A549 (cell line): ENCODE measurements around the gene KRTAP10-7. TPM values are rescaled to one million over a fixed set of nuclear protein-coding genes. Genes with fewer than 3 reads are reported as not detected.

ENCODE experiments used
- ATAC-seq, 2 experiments: fragments of 200-7000 bp in 1 of 2; fragments of >200 bp in 1 of 2; cut with Nextera tagmentation in 1 of 2; cut with Tn5 transposase in 1 of 2; 3 replicates each; pipeline versions ENCODE4 v1.8.0 to v1.9.1; 2018 to 2020; ENCODE audit warnings: mild to moderate bottlenecking in 1 of 2, moderate library complexity in 1 of 2
- CTCF ChIA-PET: fragments of 300-600 bp; sonication (Branson Sonifier 250); formaldehyde crosslinking; extraction: SDS; loops from one replicate; lab custom pipeline; 2021; ENCODE audit warnings: antibody characterized with exemption, inconsistent platforms; lab: Yijun Ruan, JAX
- POLR2A ChIA-PET: fragments of 350-600 bp; formaldehyde crosslinking; extraction: SDS; loops from one replicate; lab custom pipeline; 2021; ENCODE audit warnings: antibody characterized with exemption, inconsistent platforms; lab: Yijun Ruan, JAX
- DNase-seq, 2 experiments: peaks; one replicate each; pipeline versions ENCODE4 v3.0.0 to v3.0.0-alpha.2; 2011 to 2016; ENCODE audit warnings: low read depth in 1 of 2, low spot score in 1 of 2
- FAIRE-seq: peaks from 2 replicates; lab custom pipeline; 2011; peaks lifted over from hg19 to GRCh38; lab: Jason Lieb, UNC
- H3K27ac ChIP-seq, 2 experiments: fragments of >200 bp; sonication (Bioruptor Twin); formaldehyde crosslinking; 3 replicates each; pipeline ENCODE4 v1.5.1; 2016 to 2017
- H3K4me1 ChIP-seq: fragments of >200 bp; sonication (Bioruptor Twin); formaldehyde crosslinking; 3 replicates; pipeline ENCODE4 v1.6.1; 2016
- H3K4me2 ChIP-seq: fragments of >200 bp; sonication (Bioruptor Twin); formaldehyde crosslinking; 3 replicates; pipeline ENCODE4 v1.6.1; 2016
- H3K4me3 ChIP-seq: fragments of >200 bp; sonication (Bioruptor Twin); formaldehyde crosslinking; 3 replicates; pipeline ENCODE4 v1.5.1; 2016
- H3K9me3 ChIP-seq: fragments of >200 bp; sonication (Bioruptor Twin); formaldehyde crosslinking; 3 replicates; pipeline ENCODE4 v1.6.1; 2016
- CEBPB ChIP-seq, 2 experiments: fragments of >200 bp in 1 of 2; sonication (Bioruptor Twin) in 1 of 2; formaldehyde crosslinking in 1 of 2; IDR thresholded peaks; 2 replicates each; pipeline ENCODE4 v1.6.1; 2012 to 2016
- EHF ChIP-seq: fragments of 250-450 bp; sonication (Bioruptor Pico); IDR thresholded peaks from 2 replicates; pipeline ENCODE4 v1.5.0; 2020; ENCODE audit warnings: mild to moderate bottlenecking
- GATA3 ChIP-seq: IDR thresholded peaks from 2 replicates; pipeline ENCODE4 v1.6.1; 2012; ENCODE audit warnings: borderline replicate concordance
- HDAC2 ChIP-seq: fragments of 200-600 bp; sonication (generic); IDR thresholded peaks from 2 replicates; pipeline ENCODE4 v1.6.1; 2016
- HOXB13 ChIP-seq: fragments of 250-450 bp; sonication (Bioruptor Pico); IDR thresholded peaks from 2 replicates; pipeline ENCODE4 v1.5.0; 2020; ENCODE audit warnings: low read depth, mild to moderate bottlenecking, moderate library complexity
- HOXB5 ChIP-seq: fragments of 250-450 bp; sonication (Bioruptor Pico); IDR thresholded peaks from 2 replicates; pipeline ENCODE4 v1.5.0; 2020; ENCODE audit warnings: mild to moderate bottlenecking, moderate library complexity
- MAZ ChIP-seq: fragments of 150-350 bp; IDR thresholded peaks from 2 replicates; pipeline ENCODE4 v1.6.1; 2014; ENCODE audit warnings: antibody characterized with exemption, low read depth, low read length, borderline replicate concordance
- NFE2L2 ChIP-seq: fragments of 150-350 bp; conservative IDR thresholded peaks from 2 replicates; pipeline ENCODE4 v1.6.1; 2014; ENCODE audit warnings: low read length
- NPAS2 ChIP-seq: fragments of 250-450 bp; sonication (Bioruptor Pico); IDR thresholded peaks from 2 replicates; pipeline ENCODE4 v1.8.0; 2022; ENCODE audit warnings: mild to moderate bottlenecking, moderate library complexity, borderline replicate concordance
- NR3C1 ChIP-seq: fragments of >200 bp; sonication (Bioruptor Twin); formaldehyde crosslinking; IDR thresholded peaks from 3 replicates; pipeline ENCODE4 v1.6.1; 2017
- RAD21 ChIP-seq, 2 experiments: fragments of >200 bp in 1 of 2; sonication (Bioruptor Twin) in 1 of 2; formaldehyde crosslinking in 1 of 2; IDR thresholded peaks in 1 of 2; conservative IDR thresholded peaks in 1 of 2; 2 replicates in 1 of 2; 3 replicates in 1 of 2; pipeline ENCODE4 v1.6.1; 2012 to 2018; ENCODE audit warnings: inconsistent platforms in 1 of 2
- RARB ChIP-seq: fragments of 250-450 bp; sonication (Bioruptor Pico); IDR thresholded peaks from 2 replicates; pipeline ENCODE4 v1.8.0; 2021; ENCODE audit warnings: mild to moderate bottlenecking, moderate library complexity
- SMC3 ChIP-seq: fragments of >200 bp; sonication (Bioruptor Twin); formaldehyde crosslinking; IDR thresholded peaks from 3 replicates; pipeline ENCODE4 v1.6.1; 2018; ENCODE audit warnings: inconsistent platforms
- SREBF2 ChIP-seq: fragments of 450-650 bp; IDR thresholded peaks from 2 replicates; pipeline ENCODE4 v1.6.1; 2014; ENCODE audit warnings: mild to moderate bottlenecking, moderate library complexity
- ZC3H11A ChIP-seq: fragments of 450-650 bp; IDR thresholded peaks from 2 replicates; pipeline ENCODE4 v1.6.1; 2014; ENCODE audit warnings: antibody characterized with exemption, mild to moderate bottlenecking
- ZFP36 ChIP-seq: fragments of 450-650 bp; IDR thresholded peaks from 2 replicates; pipeline ENCODE4 v1.6.1; 2014; ENCODE audit warnings: borderline replicate concordance; ENCODE audit not compliant: partially characterized antibody
- WGBS: methylation state at CpG from one replicate; pipeline ENCODE4 v1.1.6; 2017; ENCODE audit errors: missing lambda C conversion rate; 5-methylcytosine and 5-hydroxymethylcytosine counted together
- polyA plus RNA-seq, 4 experiments: library from polyadenylated mRNA; depleted of rRNA in 3 of 4; stranded (reverse); fragments of >200 nt; fragmentation: RNase III in 1 of 4; extraction: RNeasy Plus Mini Kit Qiagen cat#74134 plus additional on column Dnase treatment in 1 of 4; gene quantifications; 2 replicates in 3 of 4; 3 replicates in 1 of 4; pipeline ENCODE4 v1.2.3, GENCODE V29; 2011 to 2017
- TF ChIP-seq, protein P1 (sequence below): IDR thresholded peaks from 2 replicates; pipeline ENCODE4 v1.6.1; 2012
- TF ChIP-seq, protein P2 (sequence below): fragments of 250-450 bp; sonication (Bioruptor Pico); IDR thresholded peaks from 2 replicates; pipeline ENCODE4 v1.5.0; 2020; ENCODE audit warnings: low read depth, mild to moderate bottlenecking, moderate library complexity
- TF ChIP-seq, protein P3 (sequence below): IDR thresholded peaks from 2 replicates; pipeline ENCODE4 v1.6.1; 2012; ENCODE audit warnings: low read depth, borderline replicate concordance
- TF ChIP-seq, protein P4 (sequence below): fragments of >200 bp; sonication (Bioruptor Twin); formaldehyde crosslinking; IDR thresholded peaks from 3 replicates; pipeline ENCODE4 v1.5.1; 2016
- TF ChIP-seq, protein P5 (sequence below): IDR thresholded peaks from 2 replicates; pipeline ENCODE4 v1.6.1; 2012
- TF ChIP-seq, protein P6 (sequence below): fragments of 450-650 bp; IDR thresholded peaks from 2 replicates; pipeline ENCODE4 v1.6.1; 2014; ENCODE audit warnings: antibody characterized with exemption
- TF ChIP-seq, protein P7 (sequence below): fragments of 150-350 bp; IDR thresholded peaks from 2 replicates; pipeline ENCODE4 v1.6.1; 2014; ENCODE audit warnings: low read depth, mild to moderate bottlenecking, low read length
- TF ChIP-seq, protein P8 (sequence below): fragments of 250-450 bp; sonication (Bioruptor Pico); IDR thresholded peaks from 2 replicates; pipeline ENCODE4 v1.5.0; 2021; ENCODE audit warnings: mild to moderate bottlenecking, moderate library complexity, borderline replicate concordance

Gene KRTAP10-7
- polyA plus RNA-seq, 2 of the 4 experiments (the other 2 are of a cell fraction) = not detected

DNA sequence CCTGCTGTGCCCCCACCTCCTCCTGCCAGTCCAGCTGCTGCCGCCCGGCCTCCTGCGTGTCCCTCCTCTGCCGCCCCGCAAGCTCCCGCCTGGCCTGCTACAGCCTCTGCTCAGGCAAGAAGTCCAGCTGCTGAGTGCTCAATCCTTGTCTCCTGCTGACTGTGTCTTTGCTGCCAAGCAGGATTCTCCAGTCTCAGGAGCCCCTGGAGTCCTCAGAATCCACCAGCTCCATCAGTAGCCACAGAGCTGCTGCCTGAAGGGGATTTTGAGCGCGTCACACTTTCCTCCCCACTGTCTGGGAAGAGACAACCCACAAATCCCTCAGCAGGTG lies 46.8 kb downstream of the KRTAP10-7 start:
- ATAC-seq (no peak), FAIRE-seq (no peak), DNase-seq (no peak)
- ChIA-PET POLR2A (no interaction called here), CTCF (no interaction called here)
- WGBS = 79% methylated on average over 8 of the region's 8 CpGs
- H3K9me3 ChIP-seq = peaks cover 5% of the 10 kb centered on the region; the same call in 1 of the 3 replicates
- H3K4me1 ChIP-seq = no peaks in the 10 kb centered on the region
- no peak overlapping the region for H3K4me2 ChIP-seq
- H3K27ac ChIP-seq = no peak overlapping the region
- no peak overlapping the region for H3K4me3 ChIP-seq
- TF ChIP-seq SREBF2 = no peak
- TF ChIP-seq MAZ = no peak
- TF ChIP-seq NPAS2 = no peak

DNA sequence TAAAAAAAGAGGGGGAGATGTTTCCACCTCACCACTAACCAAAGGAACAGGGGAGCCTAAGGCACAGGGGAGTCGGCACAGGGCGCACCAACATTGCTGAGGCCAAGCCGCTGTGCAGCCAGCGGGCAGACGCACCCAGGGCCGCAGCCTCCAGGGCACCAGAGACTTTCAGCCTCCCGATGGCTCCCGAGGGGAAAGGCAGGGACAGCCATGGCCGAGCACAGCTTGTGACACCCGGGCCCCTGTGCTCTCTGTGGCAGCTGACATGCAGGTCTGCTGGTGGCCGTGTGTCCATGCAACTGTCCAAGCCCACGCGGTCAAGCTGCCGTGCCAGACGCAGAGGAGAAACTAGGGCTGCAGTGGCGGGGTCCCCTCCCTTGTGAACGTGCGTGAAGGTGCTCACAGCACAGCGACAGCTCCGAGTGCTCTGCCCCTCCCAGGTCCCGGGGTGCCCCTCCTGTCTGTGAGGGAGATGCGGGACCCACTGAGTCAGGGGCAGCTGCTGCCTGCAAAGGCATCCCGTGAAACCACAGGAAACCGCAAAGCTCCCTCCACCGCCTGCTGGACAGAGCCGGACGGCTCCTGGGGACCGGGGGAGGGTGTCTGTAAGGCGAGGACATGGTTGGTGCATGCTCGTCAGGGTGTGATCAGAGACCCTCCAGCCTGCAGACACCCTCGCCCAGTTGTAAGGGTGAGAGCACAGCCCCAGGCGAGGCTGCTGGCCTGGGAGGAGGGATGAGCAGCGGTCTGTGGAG lies 48.3 kb downstream of the KRTAP10-7 start:
- 0 out of 3 replicates have a peak, but pooled peaks cover 3% of the 10 kb centered on the region for H3K9me3 ChIP-seq
- H3K4me2 ChIP-seq = no peak overlapping the region
- FAIRE-seq (no peak), ATAC-seq (no peak), DNase-seq (no peak)
- H3K27ac ChIP-seq = no peak overlapping the region
- TF ChIP-seq, protein P1, sequence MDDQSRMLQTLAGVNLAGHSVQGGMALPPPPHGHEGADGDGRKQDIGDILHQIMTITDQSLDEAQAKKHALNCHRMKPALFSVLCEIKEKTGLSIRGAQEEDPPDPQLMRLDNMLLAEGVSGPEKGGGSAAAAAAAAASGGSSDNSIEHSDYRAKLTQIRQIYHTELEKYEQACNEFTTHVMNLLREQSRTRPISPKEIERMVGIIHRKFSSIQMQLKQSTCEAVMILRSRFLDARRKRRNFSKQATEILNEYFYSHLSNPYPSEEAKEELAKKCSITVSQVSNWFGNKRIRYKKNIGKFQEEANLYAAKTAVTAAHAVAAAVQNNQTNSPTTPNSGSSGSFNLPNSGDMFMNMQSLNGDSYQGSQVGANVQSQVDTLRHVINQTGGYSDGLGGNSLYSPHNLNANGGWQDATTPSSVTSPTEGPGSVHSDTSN = no peak
- TF ChIP-seq, protein P2, sequence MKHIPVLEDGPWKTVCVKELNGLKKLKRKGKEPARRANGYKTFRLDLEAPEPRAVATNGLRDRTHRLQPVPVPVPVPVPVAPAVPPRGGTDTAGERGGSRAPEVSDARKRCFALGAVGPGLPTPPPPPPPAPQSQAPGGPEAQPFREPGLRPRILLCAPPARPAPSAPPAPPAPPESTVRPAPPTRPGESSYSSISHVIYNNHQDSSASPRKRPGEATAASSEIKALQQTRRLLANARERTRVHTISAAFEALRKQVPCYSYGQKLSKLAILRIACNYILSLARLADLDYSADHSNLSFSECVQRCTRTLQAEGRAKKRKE (CRISPR knock-in tag) = no peak
- TF ChIP-seq NR3C1 = no peak
- no peak for TF ChIP-seq SMC3
- TF ChIP-seq, protein P3, sequence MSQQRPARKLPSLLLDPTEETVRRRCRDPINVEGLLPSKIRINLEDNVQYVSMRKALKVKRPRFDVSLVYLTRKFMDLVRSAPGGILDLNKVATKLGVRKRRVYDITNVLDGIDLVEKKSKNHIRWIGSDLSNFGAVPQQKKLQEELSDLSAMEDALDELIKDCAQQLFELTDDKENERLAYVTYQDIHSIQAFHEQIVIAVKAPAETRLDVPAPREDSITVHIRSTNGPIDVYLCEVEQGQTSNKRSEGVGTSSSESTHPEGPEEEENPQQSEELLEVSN = no peak
- TF ChIP-seq, protein P4, sequence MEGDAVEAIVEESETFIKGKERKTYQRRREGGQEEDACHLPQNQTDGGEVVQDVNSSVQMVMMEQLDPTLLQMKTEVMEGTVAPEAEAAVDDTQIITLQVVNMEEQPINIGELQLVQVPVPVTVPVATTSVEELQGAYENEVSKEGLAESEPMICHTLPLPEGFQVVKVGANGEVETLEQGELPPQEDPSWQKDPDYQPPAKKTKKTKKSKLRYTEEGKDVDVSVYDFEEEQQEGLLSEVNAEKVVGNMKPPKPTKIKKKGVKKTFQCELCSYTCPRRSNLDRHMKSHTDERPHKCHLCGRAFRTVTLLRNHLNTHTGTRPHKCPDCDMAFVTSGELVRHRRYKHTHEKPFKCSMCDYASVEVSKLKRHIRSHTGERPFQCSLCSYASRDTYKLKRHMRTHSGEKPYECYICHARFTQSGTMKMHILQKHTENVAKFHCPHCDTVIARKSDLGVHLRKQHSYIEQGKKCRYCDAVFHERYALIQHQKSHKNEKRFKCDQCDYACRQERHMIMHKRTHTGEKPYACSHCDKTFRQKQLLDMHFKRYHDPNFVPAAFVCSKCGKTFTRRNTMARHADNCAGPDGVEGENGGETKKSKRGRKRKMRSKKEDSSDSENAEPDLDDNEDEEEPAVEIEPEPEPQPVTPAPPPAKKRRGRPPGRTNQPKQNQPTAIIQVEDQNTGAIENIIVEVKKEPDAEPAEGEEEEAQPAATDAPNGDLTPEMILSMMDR = no peak
- TF ChIP-seq ZC3H11A = no peak
- no peak for TF ChIP-seq CEBPB (IDR thresholded peaks at IDR 0.05)
- no peak for TF ChIP-seq RARB (CRISPR knock-in tag)
- TF ChIP-seq RAD21 (conservative IDR thresholded peaks at IDR 0.05 in 1 of 2, IDR thresholded peaks at IDR 0.05 in 1 of 2) = no peak
- no peak for TF ChIP-seq EHF (CRISPR knock-in tag)
- TF ChIP-seq HOXB5 (CRISPR knock-in tag) = no peak
- TF ChIP-seq, protein P5, sequence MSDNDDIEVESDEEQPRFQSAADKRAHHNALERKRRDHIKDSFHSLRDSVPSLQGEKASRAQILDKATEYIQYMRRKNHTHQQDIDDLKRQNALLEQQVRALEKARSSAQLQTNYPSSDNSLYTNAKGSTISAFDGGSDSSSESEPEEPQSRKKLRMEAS = no peak
- CTCF ChIA-PET = no interaction called here
- WGBS = 33% methylated on average over 6 of the region's 33 CpGs
- POLR2A ChIA-PET = no interaction called here
- no peaks in the 10 kb centered on the region for H3K4me1 ChIP-seq
- no peak overlapping the region for H3K4me3 ChIP-seq

DNA sequence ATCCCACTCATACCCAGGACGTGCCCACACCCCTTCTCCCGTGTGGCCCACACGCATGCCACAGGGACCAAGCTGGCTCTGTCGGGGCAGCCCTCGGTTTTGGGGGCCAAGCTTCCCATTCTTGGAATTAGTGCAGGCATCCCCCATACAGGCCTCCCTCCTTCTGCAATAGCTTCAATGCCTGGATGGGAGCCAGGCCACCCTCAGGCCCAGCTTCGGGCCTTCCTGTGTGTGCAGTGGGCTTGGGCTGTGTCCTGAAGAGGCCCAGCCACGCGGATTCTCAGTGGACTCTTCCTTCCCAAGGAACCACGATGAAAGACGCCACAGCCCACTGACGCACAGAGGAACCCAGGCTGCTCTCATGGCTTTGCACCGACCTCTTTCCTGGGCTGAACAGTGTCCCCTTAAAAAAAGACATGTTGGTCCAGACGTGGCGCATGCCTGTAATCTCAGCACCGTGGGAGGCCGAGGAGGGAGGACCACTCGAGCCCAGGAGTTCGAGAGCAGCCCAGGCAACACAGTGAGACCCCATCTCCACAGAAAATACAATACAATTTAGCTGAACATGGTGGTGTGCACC lies 49.2 kb downstream of the KRTAP10-7 start:
- no peak overlapping the region for H3K4me3 ChIP-seq
- H3K27ac ChIP-seq = no peak overlapping the region
- no peak for FAIRE-seq
- DNase-seq = no peak
- H3K9me3 ChIP-seq = no peaks in the 10 kb centered on the region
- ChIA-PET CTCF (no interaction called here), POLR2A (interaction anchor here (0.7 kb wide), 1 partner anchor 23 kb away, joined by 3 read pairs; no protein-coding TSS in a partner anchor)
- TF ChIP-seq HDAC2 (no peak), HOXB13 (no peak), CEBPB (IDR thresholded peaks at IDR 0.05) (no peak), ZFP36 (no peak), NPAS2 (no peak), RAD21 (conservative IDR thresholded peaks at IDR 0.05 in 1 of 2, IDR thresholded peaks at IDR 0.05 in 1 of 2) (no peak), GATA3 (no peak), NFE2L2 (no peak), RARB (CRISPR knock-in tag) (no peak), SREBF2 (no peak)
- TF ChIP-seq, protein P6, sequence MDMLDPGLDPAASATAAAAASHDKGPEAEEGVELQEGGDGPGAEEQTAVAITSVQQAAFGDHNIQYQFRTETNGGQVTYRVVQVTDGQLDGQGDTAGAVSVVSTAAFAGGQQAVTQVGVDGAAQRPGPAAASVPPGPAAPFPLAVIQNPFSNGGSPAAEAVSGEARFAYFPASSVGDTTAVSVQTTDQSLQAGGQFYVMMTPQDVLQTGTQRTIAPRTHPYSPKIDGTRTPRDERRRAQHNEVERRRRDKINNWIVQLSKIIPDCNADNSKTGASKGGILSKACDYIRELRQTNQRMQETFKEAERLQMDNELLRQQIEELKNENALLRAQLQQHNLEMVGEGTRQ = no peak
- TF ChIP-seq, protein P7, sequence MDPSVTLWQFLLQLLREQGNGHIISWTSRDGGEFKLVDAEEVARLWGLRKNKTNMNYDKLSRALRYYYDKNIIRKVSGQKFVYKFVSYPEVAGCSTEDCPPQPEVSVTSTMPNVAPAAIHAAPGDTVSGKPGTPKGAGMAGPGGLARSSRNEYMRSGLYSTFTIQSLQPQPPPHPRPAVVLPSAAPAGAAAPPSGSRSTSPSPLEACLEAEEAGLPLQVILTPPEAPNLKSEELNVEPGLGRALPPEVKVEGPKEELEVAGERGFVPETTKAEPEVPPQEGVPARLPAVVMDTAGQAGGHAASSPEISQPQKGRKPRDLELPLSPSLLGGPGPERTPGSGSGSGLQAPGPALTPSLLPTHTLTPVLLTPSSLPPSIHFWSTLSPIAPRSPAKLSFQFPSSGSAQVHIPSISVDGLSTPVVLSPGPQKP = no peak
- TF ChIP-seq, protein P8, sequence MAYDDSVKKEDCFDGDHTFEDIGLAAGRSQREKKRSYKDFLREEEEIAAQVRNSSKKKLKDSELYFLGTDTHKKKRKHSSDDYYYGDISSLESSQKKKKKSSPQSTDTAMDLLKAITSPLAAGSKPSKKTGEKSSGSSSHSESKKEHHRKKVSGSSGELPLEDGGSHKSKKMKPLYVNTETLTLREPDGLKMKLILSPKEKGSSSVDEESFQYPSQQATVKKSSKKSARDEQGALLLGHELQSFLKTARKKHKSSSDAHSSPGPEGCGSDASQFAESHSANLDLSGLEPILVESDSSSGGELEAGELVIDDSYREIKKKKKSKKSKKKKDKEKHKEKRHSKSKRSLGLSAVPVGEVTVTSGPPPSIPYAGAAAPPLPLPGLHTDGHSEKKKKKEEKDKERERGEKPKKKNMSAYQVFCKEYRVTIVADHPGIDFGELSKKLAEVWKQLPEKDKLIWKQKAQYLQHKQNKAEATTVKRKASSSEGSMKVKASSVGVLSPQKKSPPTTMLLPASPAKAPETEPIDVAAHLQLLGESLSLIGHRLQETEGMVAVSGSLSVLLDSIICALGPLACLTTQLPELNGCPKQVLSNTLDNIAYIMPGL (CRISPR knock-in tag) = no peak
- H3K4me2 ChIP-seq = no peak overlapping the region
- ATAC-seq = no peak
- H3K4me1 ChIP-seq = no peaks in the 10 kb centered on the region
- 56% methylated on average over 9 of the region's 18 CpGs for WGBS
